Activated naive CD4-positive, alpha-beta T cell treated with anti-CD3 and anti-CD28 coated beads, Interleukin-2, amount 50 U/mL, for 24 hours (primary cell): Measurements from ENCODE around the gene C19orf44.

Experiments
- H3K27ac Mint-ChIP-seq: one replicate; pipeline ENCODE4 v1.8.0; 2021; ENCODE audit warnings: mild to moderate bottlenecking, mixed read lengths
- H3K27me3 Mint-ChIP-seq: one replicate; pipeline ENCODE4 v1.8.0; 2021; ENCODE audit warnings: mixed read lengths
- H3K36me3 Mint-ChIP-seq: one replicate; pipeline ENCODE4 v1.8.0; 2021; ENCODE audit warnings: mixed read lengths
- H3K4me1 Mint-ChIP-seq: one replicate; pipeline ENCODE4 v1.8.0; 2021; ENCODE audit warnings: mixed read lengths
- H3K4me3 Mint-ChIP-seq: one replicate; pipeline ENCODE4 v1.8.0; 2021; ENCODE audit warnings: mild to moderate bottlenecking, mixed read lengths
- H3K9me3 Mint-ChIP-seq: one replicate; pipeline ENCODE4 v1.8.0; 2021; ENCODE audit warnings: mixed read lengths

The C19orf44 gene

DNA sequence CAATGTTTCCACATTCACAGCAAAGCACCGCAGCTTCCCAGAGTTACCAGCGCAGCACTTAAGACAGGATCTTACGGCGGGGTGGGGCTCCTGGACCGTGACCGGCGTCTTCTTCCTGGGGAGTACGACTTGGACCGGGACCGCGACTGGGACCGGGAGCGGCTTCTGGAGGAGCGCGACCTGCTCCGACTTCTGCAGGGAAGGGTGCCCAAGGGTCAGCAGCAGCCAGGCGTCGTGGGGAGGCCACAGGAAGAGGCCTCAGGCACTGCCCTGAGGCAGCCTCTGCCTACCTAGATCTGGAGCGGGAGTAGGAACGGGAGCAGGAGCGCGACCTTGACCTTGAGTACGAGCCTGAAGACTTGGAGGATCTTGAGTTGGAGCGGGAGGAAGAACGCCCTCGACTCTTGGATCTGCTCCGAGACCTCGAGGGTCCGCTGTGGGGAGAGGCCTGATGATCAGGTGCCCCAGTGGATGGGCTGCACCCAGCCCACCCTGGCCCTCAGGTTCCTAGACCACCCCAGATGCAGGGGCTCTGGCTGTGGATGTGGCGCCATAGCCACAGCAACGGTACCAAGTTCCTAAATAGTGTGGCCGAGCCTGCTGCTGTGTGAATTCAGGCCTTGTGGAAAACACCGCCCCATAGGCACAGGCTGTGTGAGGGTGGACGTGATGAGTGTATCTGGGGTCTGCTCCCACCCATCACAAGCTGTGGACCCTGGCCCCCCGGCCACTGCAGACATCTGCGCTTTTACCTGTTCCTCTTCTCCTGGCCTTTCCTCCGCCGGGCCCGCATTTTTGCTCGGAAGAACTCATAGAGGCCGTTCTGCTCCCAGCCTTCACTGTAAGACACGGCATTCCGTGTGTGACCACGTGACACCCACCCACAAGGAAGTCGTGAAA, 24.1 kb downstream of the C19orf44 start:
- Mint-ChIP-seq H3K36me3 (peaks cover 10% of the 10 kb centered on the region), H3K4me3 (no peak overlapping the region), H3K9me3 (no peaks in the 10 kb centered on the region), H3K27ac (no peak overlapping the region), H3K4me1 (no peaks in the 10 kb centered on the region), H3K27me3 (no peaks in the 10 kb centered on the region)

DNA sequence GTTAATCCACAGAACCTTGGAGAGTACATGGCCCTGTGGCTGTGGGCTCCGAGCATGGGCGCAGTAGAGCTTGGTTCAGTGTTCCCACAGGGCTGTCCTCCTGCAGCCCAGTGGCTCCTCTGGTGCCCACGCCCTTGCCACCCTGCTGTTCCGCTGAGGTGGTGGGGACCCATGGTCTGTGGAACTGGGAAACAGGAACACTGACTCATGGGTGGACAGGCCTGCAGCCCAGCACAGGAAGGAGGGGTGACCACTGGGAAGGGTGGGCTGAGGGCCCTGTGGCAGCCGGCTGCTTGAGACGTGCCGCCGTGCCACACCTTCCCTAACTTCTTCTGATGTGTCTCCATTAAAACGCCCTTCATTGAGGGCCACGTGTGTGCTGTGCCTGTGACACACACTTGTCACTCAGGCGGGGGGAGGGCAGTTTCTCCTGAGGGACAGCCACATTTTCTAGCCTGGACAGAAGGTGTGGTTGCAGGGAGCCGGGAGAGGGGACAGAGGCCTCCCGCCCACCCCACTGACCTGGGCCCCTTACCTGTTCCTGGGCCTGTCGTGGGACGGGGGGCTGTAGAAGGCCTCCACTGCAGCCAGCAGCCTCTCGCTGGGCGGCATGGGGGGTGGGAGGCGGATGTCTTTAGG, 24.9 kb downstream of the C19orf44 start:
- Mint-ChIP-seq H3K27ac (no peak overlapping the region), H3K9me3 (no peaks in the 10 kb centered on the region), H3K4me3 (no peak overlapping the region), H3K27me3 (no peaks in the 10 kb centered on the region), H3K4me1 (no peaks in the 10 kb centered on the region), H3K36me3 (peaks cover 10% of the 10 kb centered on the region)

DNA sequence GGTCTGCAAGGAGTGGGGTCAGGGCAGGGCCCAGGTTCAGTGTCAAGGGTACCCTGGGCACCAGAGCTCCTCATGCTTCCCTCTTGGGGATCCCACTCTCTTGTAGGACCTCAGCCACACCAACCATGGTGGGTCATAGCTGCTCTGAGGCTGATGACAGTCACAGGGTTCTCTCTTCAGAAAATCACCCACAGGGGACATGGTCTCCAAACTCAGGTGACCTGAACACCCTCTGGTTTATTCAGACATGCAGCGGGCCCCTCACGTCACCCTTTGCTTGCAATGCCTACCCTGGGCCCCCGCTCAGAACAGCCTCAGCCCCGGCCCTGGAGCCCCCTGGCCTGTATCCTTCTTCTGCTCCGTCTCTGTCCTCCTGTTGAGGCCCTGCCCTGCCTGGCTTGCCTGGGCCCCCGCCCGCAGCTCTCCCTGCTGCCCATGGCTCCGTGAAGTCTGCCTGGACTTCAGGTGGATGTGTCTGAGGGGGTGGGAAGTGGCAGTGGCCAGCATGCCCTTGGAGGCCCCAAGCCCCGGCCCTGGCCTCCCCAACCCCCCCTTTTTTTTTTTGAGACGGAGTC, 25.6 kb downstream of the C19orf44 start:
- H3K27me3 Mint-ChIP-seq = no peaks in the 10 kb centered on the region
- no peak overlapping the region for H3K4me3 Mint-ChIP-seq
- no peak overlapping the region for H3K27ac Mint-ChIP-seq
- H3K9me3 Mint-ChIP-seq = no peaks in the 10 kb centered on the region
- H3K4me1 Mint-ChIP-seq = no peaks in the 10 kb centered on the region
- peaks cover 10% of the 10 kb centered on the region for H3K36me3 Mint-ChIP-seq

DNA sequence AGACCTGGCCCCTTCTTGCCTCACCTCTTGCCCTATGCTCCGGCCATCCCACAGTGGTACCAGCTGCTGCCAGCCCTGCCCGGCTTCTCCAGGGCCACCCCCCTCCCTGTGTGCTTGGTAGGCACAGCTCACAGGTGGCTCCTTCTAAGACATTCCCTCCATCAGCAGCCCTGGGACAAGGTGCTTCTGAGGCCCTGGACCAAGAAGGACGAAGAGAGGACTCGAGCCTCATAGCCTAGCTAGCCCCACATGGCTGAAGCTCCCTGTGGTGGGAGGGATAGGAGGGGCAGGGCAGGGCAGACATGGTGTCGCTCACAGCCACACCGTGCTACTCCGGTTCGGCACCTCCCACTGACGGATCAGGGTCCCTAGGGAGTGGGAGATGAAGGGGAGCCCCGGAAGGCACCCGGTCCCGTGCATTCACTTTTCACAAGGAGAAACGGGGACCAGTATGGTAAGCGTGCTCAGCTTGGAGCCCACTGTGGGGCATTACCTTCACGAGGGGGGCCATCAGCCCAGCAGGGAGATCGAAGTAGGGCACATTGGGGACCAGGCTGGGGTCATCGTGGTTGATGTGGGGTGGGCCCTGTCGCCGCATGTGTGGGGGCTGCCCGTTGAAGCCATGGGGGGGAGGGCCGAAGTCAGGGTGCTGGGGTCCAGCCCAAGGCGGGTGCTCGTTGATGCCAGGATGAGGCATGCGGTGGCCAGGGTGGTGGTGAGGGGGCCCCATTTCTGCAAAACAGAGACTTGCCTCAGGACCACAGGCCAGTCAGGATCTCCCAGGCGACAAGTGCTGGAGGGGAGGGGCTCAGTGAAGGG, 26.6 kb downstream of the C19orf44 start:
- no peak overlapping the region for H3K4me3 Mint-ChIP-seq
- no peaks in the 10 kb centered on the region for H3K9me3 Mint-ChIP-seq
- no peaks in the 10 kb centered on the region for H3K27me3 Mint-ChIP-seq
- H3K4me1 Mint-ChIP-seq = no peaks in the 10 kb centered on the region
- H3K36me3 Mint-ChIP-seq = peaks cover 12% of the 10 kb centered on the region
- peak overlapping the region; percentile 46 for H3K27ac Mint-ChIP-seq

DNA sequence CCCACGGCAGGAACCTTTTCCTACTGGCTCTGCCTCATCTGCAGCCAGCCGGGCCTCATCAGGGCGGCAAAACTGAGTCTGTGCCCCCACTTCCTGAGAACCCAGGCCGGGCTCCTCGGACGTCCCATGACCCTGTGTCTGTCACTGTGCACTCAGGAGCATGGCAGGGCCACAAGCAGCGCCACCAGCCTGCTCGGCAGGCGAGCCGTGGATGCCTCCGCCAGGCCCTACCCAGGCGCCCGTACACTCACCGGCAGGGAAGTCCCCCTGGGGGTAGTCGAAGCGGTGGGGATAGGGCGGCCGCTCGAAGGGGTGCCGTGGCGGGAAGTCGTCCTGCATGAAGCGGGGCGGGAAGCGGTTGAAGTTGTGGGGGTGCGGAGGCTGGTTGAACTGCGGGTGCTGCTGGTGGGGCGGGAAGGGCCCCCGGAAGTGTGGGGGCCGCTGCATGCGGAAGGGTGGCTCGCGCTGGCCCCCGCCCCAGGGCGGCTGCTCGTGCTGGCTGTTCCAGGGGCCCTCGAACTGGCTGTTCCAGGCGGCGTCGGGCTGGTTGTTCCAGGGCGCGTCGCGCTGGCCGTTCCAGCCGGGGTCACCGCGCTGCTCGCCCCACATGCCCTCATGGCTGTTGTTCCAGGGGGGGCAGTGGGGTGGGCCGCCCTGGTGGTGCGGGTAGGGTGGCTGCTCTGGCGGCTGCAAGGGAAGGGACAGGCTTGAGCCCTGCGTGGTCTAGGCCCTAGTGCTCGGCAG, 29.0 kb downstream of the C19orf44 start:
- no peaks in the 10 kb centered on the region for H3K27me3 Mint-ChIP-seq
- no peaks in the 10 kb centered on the region for H3K4me1 Mint-ChIP-seq
- no peak overlapping the region for H3K27ac Mint-ChIP-seq
- peaks cover 9% of the 10 kb centered on the region for H3K36me3 Mint-ChIP-seq
- no peaks in the 10 kb centered on the region for H3K9me3 Mint-ChIP-seq
- H3K4me3 Mint-ChIP-seq = no peak overlapping the region

DNA sequence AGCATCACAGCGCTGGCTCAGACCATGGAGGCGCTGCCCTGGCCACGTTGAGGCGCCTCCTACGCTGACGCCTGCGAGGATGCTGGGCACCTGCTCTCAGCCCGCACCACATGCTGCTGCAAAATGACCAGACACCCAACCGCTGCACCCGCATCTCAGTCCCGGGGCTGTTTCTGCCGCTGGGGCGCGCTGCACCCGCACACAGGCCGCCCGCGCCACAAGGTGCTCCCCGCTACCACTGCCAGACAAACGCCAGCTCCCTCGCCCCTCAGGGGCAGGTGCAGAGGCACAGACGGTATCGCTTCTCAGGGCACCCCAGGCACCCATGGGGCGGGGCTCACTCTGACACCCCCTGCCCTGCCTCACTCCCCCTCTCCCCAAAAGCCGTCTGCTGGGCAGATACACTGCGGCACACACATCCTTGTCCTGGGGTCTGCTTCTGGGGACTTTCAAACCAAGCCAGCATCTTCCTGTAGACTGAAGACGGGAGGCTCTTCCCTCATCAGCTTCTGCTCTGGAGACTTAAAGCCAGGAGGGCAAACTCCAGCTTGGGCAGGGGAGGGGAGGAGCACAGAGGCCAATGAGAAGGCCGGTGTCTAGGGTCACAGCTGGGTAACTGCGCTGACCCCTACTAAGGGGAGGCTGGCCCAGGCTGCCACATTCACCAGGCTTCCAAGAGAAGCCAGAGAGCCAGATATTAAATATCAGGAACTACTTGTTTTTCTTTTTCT, 29.7 kb downstream of the C19orf44 start:
- Mint-ChIP-seq H3K4me3 (no peak overlapping the region), H3K4me1 (no peaks in the 10 kb centered on the region), H3K27me3 (no peaks in the 10 kb centered on the region), H3K36me3 (peaks cover 9% of the 10 kb centered on the region), H3K9me3 (no peaks in the 10 kb centered on the region), H3K27ac (peak overlapping the region; percentile 55)

DNA sequence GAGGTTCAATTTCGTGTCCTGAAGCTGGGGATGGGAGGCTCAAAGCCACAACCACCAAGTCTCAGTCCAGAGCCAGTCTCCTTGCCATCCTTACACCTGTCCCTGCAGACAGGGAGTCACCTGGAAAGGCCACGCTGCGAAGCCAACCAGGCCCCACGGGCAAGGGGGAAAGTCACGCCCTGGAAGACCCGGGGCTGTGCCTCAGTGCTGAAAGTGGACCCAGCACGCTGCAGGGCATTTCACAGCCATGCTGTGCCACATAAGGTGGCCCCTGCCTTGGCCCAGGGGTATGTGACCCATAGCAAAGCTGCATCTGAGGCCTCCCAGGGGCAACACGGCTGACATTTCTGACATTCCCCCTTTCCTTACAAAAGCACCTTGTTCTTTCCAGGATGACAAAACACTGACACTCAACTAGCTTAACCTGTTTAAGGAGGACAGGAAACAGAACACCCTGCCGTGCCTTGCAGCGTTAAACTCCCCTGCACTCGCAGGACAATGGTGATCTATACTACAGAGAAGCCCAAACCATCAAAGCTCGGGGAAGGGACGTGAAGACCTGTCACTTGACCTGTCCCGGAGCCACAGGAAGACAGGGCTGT, 31.2 kb downstream of the C19orf44 start:
- Mint-ChIP-seq H3K27me3 (no peaks in the 10 kb centered on the region), H3K4me3 (no peak overlapping the region), H3K27ac (no peak overlapping the region), H3K36me3 (peaks cover 9% of the 10 kb centered on the region), H3K9me3 (no peaks in the 10 kb centered on the region), H3K4me1 (no peaks in the 10 kb centered on the region)

DNA sequence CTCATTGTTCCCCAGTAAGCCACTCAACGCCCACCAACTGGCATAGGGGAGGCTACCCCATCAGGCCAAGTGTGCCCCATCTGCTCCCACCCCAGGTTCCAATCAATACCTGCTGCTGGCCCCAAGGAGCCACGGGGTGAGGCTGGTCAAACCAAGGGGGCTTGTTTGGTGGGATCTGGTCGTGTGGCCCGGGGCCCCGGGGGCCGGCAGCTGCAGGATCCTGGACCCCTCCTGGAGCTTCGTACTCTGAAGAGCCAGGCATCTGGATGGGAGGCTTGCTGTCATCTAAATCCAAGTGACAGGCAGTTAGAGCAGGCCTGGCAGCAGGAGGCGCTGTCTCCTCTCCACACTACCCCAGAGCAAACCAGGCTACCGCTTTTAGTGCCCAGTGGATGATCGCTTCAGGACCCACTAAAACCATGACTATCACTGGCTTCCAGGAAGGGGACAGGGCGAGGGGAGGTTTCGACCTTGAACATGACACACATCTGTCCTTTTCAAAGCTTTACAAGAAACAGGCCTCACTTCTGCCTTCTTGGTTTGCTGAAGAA, 31.9 kb downstream of the C19orf44 start:
- no peaks in the 10 kb centered on the region for H3K4me1 Mint-ChIP-seq
- H3K4me3 Mint-ChIP-seq = no peak overlapping the region
- H3K27me3 Mint-ChIP-seq = no peaks in the 10 kb centered on the region
- H3K27ac Mint-ChIP-seq = no peak overlapping the region
- peaks cover 9% of the 10 kb centered on the region for H3K36me3 Mint-ChIP-seq
- no peaks in the 10 kb centered on the region for H3K9me3 Mint-ChIP-seq

DNA sequence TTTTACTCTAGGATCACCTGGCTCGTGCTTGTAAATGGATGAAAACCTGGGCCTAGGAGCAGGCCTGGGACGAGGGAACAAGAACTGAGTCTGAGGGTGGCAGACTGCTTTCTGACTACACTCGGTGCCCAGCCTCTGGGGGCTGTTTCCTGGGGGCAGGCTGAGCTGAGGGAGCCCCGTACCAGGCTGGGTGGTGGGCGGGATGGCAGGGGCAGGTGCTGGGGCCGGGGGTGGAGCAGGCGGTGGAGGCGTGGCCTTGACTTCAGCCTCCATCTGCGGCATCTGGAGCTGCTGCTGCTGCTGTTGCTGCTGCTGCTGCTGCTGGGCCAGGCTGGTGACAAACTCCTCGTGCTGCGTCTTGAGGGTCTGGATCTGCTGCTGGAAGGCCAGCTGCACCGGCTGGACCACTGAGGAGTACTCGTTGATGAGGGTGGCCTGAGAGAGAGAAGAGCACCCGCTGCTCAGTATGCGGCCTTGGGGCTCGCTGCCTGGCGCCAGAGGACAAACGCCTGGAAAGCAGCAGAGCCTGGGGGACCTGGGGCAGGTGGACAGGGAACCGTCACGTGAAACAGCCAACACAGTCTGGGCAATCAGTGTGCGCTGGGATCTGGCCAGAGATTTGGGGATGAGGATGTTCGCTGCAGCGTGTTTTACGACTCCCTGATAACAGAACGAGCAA, 33.4 kb downstream of the C19orf44 start:
- no peaks in the 10 kb centered on the region for H3K4me1 Mint-ChIP-seq
- no peaks in the 10 kb centered on the region for H3K9me3 Mint-ChIP-seq
- H3K4me3 Mint-ChIP-seq = no peak overlapping the region
- no peaks in the 10 kb centered on the region for H3K27me3 Mint-ChIP-seq
- H3K27ac Mint-ChIP-seq = no peak overlapping the region
- H3K36me3 Mint-ChIP-seq = peaks cover 8% of the 10 kb centered on the region

DNA sequence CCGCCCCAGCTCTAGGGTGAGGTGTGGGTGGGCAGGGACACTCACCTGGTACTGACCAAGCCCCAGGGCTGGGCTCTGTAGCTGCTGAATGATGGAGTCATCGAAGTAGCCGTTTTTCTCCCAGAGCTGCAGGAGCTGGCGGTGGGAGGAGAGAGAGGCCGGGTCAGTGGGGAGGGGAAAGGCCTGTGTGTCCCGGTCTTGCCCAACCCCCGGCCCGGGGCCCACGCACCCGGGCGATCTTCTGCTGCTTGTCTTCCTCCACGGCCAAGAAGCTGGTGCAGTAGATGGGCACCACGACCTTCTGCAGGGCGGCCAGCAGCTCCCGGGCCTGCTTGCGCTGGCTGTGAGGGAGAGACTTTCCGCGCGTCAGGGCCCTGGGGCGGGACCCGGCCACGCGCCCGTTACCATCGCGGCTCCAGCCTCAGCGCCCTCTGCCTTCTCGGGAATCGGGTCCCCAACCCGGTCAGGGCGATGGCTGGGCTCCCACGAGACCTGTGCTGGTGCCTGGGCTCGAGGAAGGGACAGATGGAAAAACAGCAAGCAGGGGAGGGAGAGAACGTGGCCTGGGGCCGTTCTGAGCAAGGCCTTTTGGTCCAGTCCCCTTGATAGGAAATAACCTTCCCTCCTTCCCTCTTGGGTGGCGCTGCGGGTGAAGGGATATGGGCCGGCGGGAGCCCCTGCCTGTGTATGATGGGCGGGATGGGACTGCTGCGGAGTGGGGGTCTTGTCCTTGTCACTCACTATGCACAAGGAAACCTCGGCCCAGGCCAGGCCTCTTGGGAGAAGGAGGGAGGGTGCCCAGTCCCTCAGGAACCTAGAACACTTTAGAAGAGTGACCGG, 34.6 kb downstream of the C19orf44 start:
- H3K9me3 Mint-ChIP-seq = no peaks in the 10 kb centered on the region
- no peak overlapping the region for H3K4me3 Mint-ChIP-seq
- H3K27me3 Mint-ChIP-seq = no peaks in the 10 kb centered on the region
- H3K27ac Mint-ChIP-seq = no peak overlapping the region
- H3K4me1 Mint-ChIP-seq = no peaks in the 10 kb centered on the region
- peaks cover 8% of the 10 kb centered on the region for H3K36me3 Mint-ChIP-seq

DNA sequence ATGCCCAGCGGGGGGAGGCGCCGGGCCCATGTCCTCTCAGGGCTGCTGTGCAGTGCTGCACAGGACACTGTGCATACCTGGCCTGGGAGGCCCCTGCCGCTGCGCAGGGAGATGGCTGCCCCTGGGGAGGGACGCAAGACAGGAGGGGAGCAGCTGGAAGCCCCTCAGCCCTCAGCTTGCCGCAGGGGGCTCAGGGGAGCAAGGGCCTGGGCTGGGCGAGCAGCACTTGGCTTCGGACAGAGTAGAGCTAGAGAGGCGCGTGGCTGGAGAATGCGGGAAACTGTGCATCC, 35.1 kb downstream of the C19orf44 start:
- H3K27me3 Mint-ChIP-seq = no peaks in the 10 kb centered on the region
- H3K4me1 Mint-ChIP-seq = no peaks in the 10 kb centered on the region
- H3K36me3 Mint-ChIP-seq = peaks cover 8% of the 10 kb centered on the region
- H3K9me3 Mint-ChIP-seq = no peaks in the 10 kb centered on the region
- no peak overlapping the region for H3K4me3 Mint-ChIP-seq
- no peak overlapping the region for H3K27ac Mint-ChIP-seq

DNA sequence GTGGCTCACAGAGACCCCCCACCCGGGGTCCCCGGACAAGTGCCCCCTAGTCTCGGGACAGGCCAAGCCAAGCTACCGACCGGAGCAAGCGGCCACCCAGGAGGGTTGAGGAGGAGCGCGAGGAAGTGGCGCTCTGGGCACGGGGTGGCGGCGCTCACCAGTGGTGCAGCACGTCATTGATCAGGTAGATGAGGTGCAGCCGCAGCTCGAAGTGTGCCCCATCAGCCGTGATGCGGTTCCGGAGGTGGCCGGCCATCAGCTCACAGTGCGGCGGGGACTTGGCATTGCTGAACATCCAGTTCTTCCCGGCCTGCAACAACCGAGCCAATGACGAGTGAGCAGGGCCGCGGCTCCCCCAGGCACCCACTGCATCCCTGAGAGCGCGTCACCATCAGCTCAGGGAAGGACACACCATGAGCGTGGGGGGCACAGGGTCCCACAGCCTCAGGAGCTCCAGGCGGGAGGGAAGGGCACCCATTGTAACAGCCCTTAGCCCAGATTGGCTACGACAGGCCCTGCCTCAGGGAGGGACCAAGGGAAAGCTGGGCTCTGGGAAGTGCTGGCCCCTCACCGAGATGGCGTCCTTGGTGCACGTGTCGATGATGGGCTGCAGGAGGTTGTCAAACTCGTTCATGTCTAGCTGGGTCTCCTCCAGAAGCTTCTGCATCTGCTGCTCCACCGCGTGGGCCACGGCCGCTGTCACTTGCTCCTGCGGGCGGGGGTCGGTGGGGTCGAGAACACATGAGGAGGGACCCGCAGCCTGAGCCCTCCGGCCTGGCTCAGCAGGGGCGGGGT, 36.4 kb downstream of the C19orf44 start:
- Mint-ChIP-seq H3K4me3 (no peak overlapping the region), H3K27ac (no peak overlapping the region), H3K4me1 (peaks cover 6% of the 10 kb centered on the region), H3K36me3 (peaks cover 10% of the 10 kb centered on the region), H3K9me3 (no peaks in the 10 kb centered on the region), H3K27me3 (no peaks in the 10 kb centered on the region)
